MM.1S (cell line): ENCODE data around the gene KAZALD1.
"Not testable (repeated sequence)": the region's sequence is repeated elsewhere in the genome, so short reads cannot be mapped to it uniquely, and the experiment has no call there.

Source experiments
- DNase-seq: peaks from one replicate; pipeline ENCODE4 v3.0.0-alpha.2; 2015
- H2AFZ ChIP-seq: fragments of 300-600 bp; sonication (generic); 2 replicates; pipeline ENCODE4 v1.6.0; 2016; ENCODE audit warnings: antibody characterized with exemption, low read length
- H3F3A ChIP-seq: fragments of 300-600 bp; sonication (generic); 2 replicates; pipeline ENCODE4 v1.6.1; 2016; ENCODE audit warnings: mild to moderate bottlenecking, antibody characterized with exemption, low read length, moderate library complexity, mixed read lengths; ENCODE audit not compliant: insufficient read depth
- H3K27ac ChIP-seq: fragments of 300-600 bp; sonication (generic); 2 replicates; pipeline ENCODE4 v1.5.1; 2016; ENCODE audit warnings: mild to moderate bottlenecking, low read length
- H3K27me3 ChIP-seq: fragments of 300-600 bp; sonication (generic); replicated peaks from 2 replicates; pipeline ENCODE4 v1.6.0; 2016; ENCODE audit warnings: low read length; ENCODE audit not compliant: insufficient read depth
- H3K36me3 ChIP-seq: fragments of 300-600 bp; sonication (generic); replicated peaks from 2 replicates; pipeline ENCODE4 v1.6.1; 2016; ENCODE audit warnings: mild to moderate bottlenecking, low read length, mixed read lengths; ENCODE audit not compliant: insufficient read depth
- H3K4me1 ChIP-seq: fragments of 300-600 bp; sonication (generic); 2 replicates; pipeline ENCODE4 v1.6.1; 2016; ENCODE audit warnings: low read length, mixed read lengths
- H3K4me2 ChIP-seq: fragments of 300-600 bp; sonication (generic); 2 replicates; pipeline ENCODE4 v1.6.0; 2016; ENCODE audit warnings: low read depth, low read length
- H3K4me3 ChIP-seq: fragments of 300-600 bp; sonication (generic); 2 replicates; pipeline ENCODE4 v1.5.1; 2016; ENCODE audit warnings: low read length, mixed read lengths
- H3K79me2 ChIP-seq: fragments of 300-600 bp; sonication (generic); 2 replicates; pipeline ENCODE4 v1.6.1; 2016; ENCODE audit warnings: mixed run types, low read length, mixed read lengths
- H3K9ac ChIP-seq: fragments of 300-600 bp; sonication (generic); 2 replicates; pipeline ENCODE4 v1.6.1; 2016; ENCODE audit warnings: low read length, mixed read lengths
- H3K9me2 ChIP-seq: fragments of 300-600 bp; sonication (generic); replicated peaks from 2 replicates; pipeline ENCODE4 v1.6.1; 2016; ENCODE audit warnings: mild to moderate bottlenecking, low read length, mixed read lengths; ENCODE audit not compliant: insufficient read depth
- H3K9me3 ChIP-seq: fragments of 300-600 bp; sonication (generic); replicated peaks from 2 replicates; pipeline ENCODE4 v1.6.1; 2016; ENCODE audit warnings: mild to moderate bottlenecking, low read length, mixed read lengths; ENCODE audit not compliant: insufficient read depth
- H4K20me1 ChIP-seq: fragments of 300-600 bp; sonication (generic); 2 replicates; pipeline ENCODE4 v1.6.1; 2016; ENCODE audit warnings: mild to moderate bottlenecking, low read length, moderate library complexity, mixed read lengths; ENCODE audit not compliant: insufficient read depth
- EZH2 ChIP-seq: fragments of 300-600 bp; sonication (generic); optimal IDR thresholded peaks from 2 replicates; pipeline ENCODE3; 2017; ENCODE audit warnings: low read depth, mild to moderate bottlenecking, antibody characterized with exemption, low read length, mixed read lengths
- EZH2phosphoT487 ChIP-seq: fragments of 300-600 bp; sonication (generic); IDR thresholded peaks from 2 replicates; pipeline ENCODE4 v1.6.1; 2018; ENCODE audit warnings: antibody characterized with exemption, low read length
- TF ChIP-seq, protein P1 (sequence below): fragments of 300-600 bp; sonication (generic); IDR thresholded peaks from 2 replicates; pipeline ENCODE4 v1.5.1; 2016; ENCODE audit warnings: antibody characterized with exemption, low read length, mixed read lengths

The KAZALD1 gene

GRCh38 chr10:101033276-101033675 lies 28.5 kb upstream of the KAZALD1 start:
- no peaks in the 10 kb centered on the region for H3K36me3 ChIP-seq
- peaks cover 66% of the 10 kb centered on the region for H3K27me3 ChIP-seq
- H3K4me1 ChIP-seq: peaks cover 7% of the 10 kb centered on the region; the same call in 1 of the 2 replicates
- H4K20me1 ChIP-seq: no peaks in the 10 kb centered on the region
- H3K9me3 ChIP-seq: no peaks in the 10 kb centered on the region
- no peak overlapping the region for H3K4me3 ChIP-seq
- no peaks in the 10 kb centered on the region for H3K9me2 ChIP-seq
- no peak overlapping the region for H2AFZ ChIP-seq
- no peak overlapping the region for H3K27ac ChIP-seq
- TF ChIP-seq, protein P1, sequence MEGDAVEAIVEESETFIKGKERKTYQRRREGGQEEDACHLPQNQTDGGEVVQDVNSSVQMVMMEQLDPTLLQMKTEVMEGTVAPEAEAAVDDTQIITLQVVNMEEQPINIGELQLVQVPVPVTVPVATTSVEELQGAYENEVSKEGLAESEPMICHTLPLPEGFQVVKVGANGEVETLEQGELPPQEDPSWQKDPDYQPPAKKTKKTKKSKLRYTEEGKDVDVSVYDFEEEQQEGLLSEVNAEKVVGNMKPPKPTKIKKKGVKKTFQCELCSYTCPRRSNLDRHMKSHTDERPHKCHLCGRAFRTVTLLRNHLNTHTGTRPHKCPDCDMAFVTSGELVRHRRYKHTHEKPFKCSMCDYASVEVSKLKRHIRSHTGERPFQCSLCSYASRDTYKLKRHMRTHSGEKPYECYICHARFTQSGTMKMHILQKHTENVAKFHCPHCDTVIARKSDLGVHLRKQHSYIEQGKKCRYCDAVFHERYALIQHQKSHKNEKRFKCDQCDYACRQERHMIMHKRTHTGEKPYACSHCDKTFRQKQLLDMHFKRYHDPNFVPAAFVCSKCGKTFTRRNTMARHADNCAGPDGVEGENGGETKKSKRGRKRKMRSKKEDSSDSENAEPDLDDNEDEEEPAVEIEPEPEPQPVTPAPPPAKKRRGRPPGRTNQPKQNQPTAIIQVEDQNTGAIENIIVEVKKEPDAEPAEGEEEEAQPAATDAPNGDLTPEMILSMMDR: no peak
- no peak for TF ChIP-seq EZH2phosphoT487
- no peak for TF ChIP-seq EZH2
- no peak overlapping the region for H3K9ac ChIP-seq
- no peaks in the 10 kb centered on the region for H3F3A ChIP-seq
- DNase-seq: no peak
- no peak overlapping the region for H3K4me2 ChIP-seq
- H3K79me2 ChIP-seq: no peaks in the 10 kb centered on the region

GRCh38 chr10:101034404-101034803 lies 27.4 kb upstream of the KAZALD1 start:
- not testable (repeated sequence) for H3K9ac ChIP-seq, DNase-seq, H3K9me3 ChIP-seq, H3F3A ChIP-seq, H3K4me2 ChIP-seq, H3K36me3 ChIP-seq, H3K4me3 ChIP-seq, H4K20me1 ChIP-seq, H3K79me2 ChIP-seq, H3K27ac ChIP-seq, H3K9me2 ChIP-seq, H3K4me1 ChIP-seq, H2AFZ ChIP-seq
- peaks cover 55% of the 10 kb centered on the region for H3K27me3 ChIP-seq

DNA sequence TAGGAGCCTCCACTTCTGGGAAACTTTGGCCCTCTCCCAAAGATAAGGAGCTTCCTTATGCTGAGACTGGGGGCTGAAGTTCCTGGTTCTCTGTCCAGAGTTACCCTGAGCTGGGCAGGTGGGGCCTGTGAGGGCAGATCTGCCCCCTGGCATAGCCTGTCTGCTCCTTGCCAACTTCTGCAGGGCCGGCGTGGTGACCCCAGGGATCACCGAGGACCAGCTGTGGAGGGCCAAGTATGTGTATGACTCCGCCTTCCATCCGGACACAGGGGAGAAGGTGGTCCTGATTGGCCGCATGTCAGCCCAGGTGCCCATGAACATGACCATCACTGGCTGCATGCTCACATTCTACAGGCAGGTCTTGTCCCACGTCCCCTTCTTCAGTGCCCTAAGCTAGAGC lies 26.5 kb upstream of the KAZALD1 start:
- Histone ChIP-seq H3K4me1 (peaks cover 13% of the 10 kb centered on the region), H3F3A (no peaks in the 10 kb centered on the region), H3K4me3 (no peak overlapping the region), H3K9me2 (no peaks in the 10 kb centered on the region), H3K27me3 (peaks cover 46% of the 10 kb centered on the region), H3K9ac (no peak overlapping the region), H3K36me3 (no peaks in the 10 kb centered on the region), H3K9me3 (no peaks in the 10 kb centered on the region), H3K4me2 (no peak overlapping the region), H2AFZ (no peak overlapping the region), H3K27ac (no peak overlapping the region), H4K20me1 (no peaks in the 10 kb centered on the region), H3K79me2 (no peaks in the 10 kb centered on the region)
- no peak for DNase-seq
- TF ChIP-seq, protein P1: no peak
- TF ChIP-seq EZH2 (no peak), EZH2phosphoT487 (no peak)

DNA sequence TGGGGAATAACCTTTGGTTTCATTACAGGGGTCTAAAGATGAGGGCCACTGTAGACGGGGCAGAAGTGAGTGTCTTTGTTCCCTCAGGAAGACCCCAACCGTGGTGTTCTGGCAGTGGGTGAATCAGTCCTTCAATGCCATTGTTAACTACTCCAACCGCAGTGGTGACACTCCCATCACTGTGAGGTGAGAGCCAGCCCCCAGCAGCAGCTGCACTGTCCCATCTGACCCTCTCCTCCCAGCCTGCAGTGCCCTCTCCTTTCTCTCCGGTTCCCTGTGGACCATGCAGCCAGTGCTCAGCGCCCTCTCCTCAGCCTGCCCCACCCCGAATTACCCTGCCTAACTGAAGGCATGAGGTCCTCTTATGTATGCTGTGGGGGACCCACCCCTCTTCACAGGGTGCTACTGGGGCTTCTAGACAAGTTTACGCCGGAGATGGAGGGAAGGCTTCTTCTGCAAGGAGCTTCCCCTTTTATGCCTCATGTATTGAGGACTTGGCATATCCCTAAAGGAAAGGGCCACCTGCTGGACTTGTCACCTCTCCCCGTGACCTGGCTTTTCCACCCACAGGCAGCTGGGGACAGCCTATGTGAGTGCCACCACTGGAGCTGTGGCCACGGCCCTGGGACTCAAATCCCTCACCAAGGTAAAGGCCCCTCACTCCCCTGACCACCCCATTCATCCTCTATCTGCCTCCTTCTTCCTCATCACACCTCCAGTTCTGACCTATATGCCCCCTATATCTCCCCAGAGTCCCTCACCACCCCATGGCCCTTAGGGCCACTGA lies 25.7 kb upstream of the KAZALD1 start:
- H3K79me2 ChIP-seq: no peaks in the 10 kb centered on the region
- H3K27ac ChIP-seq: no peak overlapping the region
- H3K27me3 ChIP-seq: peaks cover 44% of the 10 kb centered on the region
- H2AFZ ChIP-seq: no peak overlapping the region
- H3K9me3 ChIP-seq: no peaks in the 10 kb centered on the region
- no peaks in the 10 kb centered on the region for H3K9me2 ChIP-seq
- H3K9ac ChIP-seq: no peak overlapping the region
- no peak for DNase-seq
- no peaks in the 10 kb centered on the region for H3F3A ChIP-seq
- TF ChIP-seq EZH2: no peak
- H3K4me3 ChIP-seq: no peak overlapping the region
- no peaks in the 10 kb centered on the region for H3K36me3 ChIP-seq
- peaks cover 13% of the 10 kb centered on the region for H3K4me1 ChIP-seq
- no peak overlapping the region for H3K4me2 ChIP-seq
- H4K20me1 ChIP-seq: no peaks in the 10 kb centered on the region
